HG03558 (cell line): ENCODE data around the gene SLC51A.
"Not testable (repeated sequence)": the region's sequence is repeated elsewhere in the genome, so short reads cannot be mapped to it uniquely, and the experiment has no call there.

Experiments used
- ATAC-seq: cut with Tn5 transposase; IDR thresholded peaks from one replicate; pipeline ENCODE4 v1.9.1; 2021; ENCODE audit warnings: moderate number of reproducible peaks; ENCODE audit not compliant: unreplicated experiment; ENCODE audit errors: extremely low read depth

The SLC51A gene

GRCh38 chr3:196192524-196193051 lies 23.7 kb upstream of the SLC51A start:
- ATAC-seq: no peak

- ATAC-seq: no peak
These were observed 23.1 kb upstream of the SLC51A start for GRCh38 chr3:196193133-196193735.

GRCh38 chr3:196193736-196194541 lies 22.4 kb upstream of the SLC51A start:
- no peak for ATAC-seq

GRCh38 chr3:196194542-196194915 lies 21.8 kb upstream of the SLC51A start:
- ATAC-seq: no peak

DNA sequence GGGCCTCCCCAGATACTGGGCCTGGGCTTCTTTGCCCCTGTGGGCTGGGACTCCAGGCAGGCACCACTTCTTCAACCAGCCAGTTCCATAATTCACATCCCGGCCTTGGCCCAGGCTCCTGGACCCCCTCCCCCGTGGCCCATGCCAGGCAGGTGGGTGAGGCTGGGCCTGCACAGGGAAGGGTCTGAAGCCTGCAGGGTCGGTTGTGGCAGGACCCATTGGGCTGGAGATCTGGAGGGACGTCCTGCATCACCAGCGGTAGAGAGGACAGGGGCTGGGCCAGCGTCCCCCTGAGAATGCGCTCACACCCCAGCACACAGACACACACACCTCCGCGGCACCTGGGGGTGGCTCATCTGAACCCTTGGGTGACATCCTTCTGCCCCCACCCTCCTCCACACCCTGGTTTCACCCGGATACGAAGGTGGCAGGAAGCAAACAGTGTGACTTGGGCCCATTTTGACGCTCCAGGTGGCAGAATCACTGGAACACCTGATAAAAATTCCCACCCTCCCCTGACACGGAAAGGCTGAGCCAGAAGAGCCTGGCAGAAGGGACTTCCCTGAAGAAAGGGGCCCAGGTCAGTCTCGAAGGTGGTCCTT lies 20.6 kb upstream of the SLC51A start:
- no peak for ATAC-seq

DNA sequence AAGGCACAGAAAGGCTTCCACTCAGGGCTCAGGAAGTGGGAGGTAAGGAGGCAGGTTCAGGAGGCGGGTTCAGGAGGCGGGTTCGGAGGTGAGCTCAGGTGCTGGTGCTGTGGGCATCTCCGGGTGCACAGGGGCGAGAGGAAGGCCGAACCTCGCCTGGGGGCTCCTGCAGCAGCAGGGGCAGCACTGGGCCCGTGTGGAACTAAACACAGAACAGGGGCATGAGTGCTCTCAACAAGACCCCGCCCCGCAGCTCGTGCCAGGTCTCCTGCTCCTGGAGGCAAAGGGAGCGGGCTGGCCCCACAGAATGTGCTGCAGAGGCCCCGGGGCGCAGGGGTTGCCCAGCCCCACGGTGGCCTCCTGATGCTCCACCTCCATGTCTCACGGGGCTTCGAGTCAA lies 18.8 kb upstream of the SLC51A start:
- no peak for ATAC-seq

GRCh38 chr3:196198081-196198675 lies 18.2 kb upstream of the SLC51A start:
- ATAC-seq: no peak

GRCh38 chr3:196198771-196199753 lies 17.3 kb upstream of the SLC51A start:
- no peak for ATAC-seq

GRCh38 chr3:196202516-196202970 lies 13.8 kb upstream of the SLC51A start:
- no peak for ATAC-seq

DNA sequence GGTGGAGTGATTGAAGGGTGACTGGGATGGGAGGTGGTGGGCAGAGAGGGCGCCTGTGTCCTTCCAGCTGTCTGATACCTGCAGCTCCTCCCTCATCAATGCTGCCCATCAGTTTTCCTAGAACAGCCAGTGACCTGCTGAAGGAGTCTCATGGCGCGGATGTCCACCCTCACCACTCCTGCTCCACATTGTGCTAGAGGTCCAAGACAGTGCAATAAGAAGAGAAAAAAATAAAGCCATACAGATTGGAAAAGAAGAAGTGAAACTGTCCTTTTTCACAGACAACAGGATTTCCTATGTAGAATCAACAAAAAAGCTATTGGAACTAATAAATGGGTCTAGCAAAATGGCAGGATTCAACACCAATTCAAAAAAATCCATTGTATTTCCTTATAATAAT lies 12.5 kb upstream of the SLC51A start:
- ATAC-seq: no peak

DNA sequence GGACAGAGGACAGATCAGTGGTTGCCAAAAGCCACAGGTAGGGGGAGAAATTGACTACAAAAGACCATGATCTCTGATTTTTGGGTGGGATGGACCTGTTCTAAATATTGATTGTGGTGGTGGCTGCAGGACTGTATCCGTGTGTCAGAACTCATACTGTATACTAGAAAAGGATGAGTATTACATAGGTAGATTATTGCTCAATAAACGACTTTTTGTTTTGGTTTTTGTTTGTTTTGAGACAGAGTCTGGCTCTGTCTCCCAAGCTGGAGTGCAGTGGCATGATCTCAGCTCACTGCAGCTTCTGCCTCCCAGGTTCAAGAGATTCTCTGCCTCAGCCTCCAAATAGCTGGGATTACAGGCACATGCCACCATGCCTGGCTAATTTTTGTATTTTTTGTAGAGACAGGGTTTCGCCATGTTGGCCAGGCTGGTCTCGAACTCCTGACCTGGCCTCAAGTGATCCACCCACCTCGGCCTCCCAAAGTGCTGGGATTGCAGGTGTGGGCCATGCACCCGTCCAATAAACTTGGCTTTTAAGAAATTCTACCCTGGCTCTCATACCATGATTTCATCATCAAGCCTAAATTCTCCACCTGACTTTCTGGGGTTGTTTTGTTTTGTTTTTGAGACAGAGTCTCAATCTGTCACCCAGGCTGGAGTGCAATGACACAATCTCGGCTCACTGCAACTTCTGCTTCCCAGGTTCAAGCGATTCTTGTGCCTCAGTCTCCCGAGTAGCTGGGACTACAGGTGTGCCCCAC lies 10.7 kb upstream of the SLC51A start:
- ATAC-seq: not testable (repeated sequence)

- no peak for ATAC-seq
These were observed 9.0 kb upstream of the SLC51A start for GRCh38 chr3:196207159-196207832.

- no peak for ATAC-seq
These were observed 8.3 kb upstream of the SLC51A start for GRCh38 chr3:196207833-196208607.

DNA sequence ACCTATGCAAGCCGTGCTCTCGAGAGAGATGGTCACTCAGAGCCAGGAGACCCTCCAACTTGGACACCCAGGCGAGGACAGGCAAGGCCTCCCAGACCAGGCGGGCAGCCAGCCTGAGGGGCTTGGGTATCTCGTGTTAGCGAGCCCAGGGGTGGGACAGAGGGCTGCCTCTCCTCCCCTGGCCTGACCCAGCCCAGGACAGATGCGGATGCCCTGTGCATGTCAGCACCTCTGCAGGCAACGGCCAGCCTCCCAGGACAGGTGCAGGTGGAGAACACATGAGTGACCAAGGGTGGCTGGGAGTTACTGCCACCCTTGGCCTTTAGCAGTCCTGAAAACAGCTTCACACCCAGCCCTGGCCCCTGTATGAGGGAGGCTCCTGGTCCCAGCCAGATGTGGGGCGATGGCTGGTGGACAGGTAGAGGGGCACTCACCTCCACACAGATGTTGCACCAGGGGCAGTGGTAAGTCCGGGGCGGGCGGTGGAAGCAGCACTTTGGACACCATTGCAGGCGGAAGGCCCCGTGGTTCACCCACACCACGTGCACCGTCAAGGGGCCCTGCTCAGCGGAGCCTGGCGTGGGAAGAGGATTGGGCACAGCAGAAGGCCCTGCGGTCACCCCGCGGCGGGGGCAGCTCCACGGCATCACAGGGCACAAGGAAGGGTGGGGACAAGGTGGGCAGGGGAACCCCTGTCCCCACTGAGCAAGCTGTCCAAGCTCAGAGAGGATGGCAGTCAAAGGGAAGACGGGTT lies 7.2 kb upstream of the SLC51A start:
- no peak for ATAC-seq

- ATAC-seq: not testable (repeated sequence)
These were observed 6.2 kb upstream of the SLC51A start for GRCh38 chr3:196209944-196210672.
